H1 (cell line): Measurements from ENCODE around the gene TLL2. TPM values are rescaled to one million over a fixed set of nuclear protein-coding genes. Genes with fewer than 3 reads are reported as not detected.

ENCODE experiments used
- CTCF ChIA-PET: fragments of 300-600 bp; sonication (Branson Sonifier 250); formaldehyde crosslinking; loops from one replicate; lab custom pipeline; 2021; ENCODE audit not compliant: partially characterized antibody; lab: Charles Lee
- POLR2A ChIA-PET: fragments of 300-600 bp; sonication (Branson Sonifier 250); formaldehyde crosslinking; loops from one replicate; lab custom pipeline; 2021; ENCODE audit warnings: inconsistent platforms; ENCODE audit not compliant: partially characterized antibody; lab: Charles Lee
- DNase-seq, 2 experiments: peaks; one replicate each; pipeline versions ENCODE4 v3.0.0 to v3.0.0-alpha.2; 2010 to 2022; ENCODE audit warnings: low spot score in 2 of 2, low read depth in 1 of 2, mixed read lengths in 1 of 2
- FAIRE-seq: peaks from 2 replicates; lab custom pipeline; 2011; peaks lifted over from hg19 to GRCh38; lab: Jason Lieb, UNC
- H2AFZ ChIP-seq: 2 replicates; pipeline ENCODE4 v1.8.1; 2012; ENCODE audit warnings: low read length, inconsistent platforms
- H2AK5ac ChIP-seq: 2 replicates; pipeline ENCODE4 v1.6.1; 2013; ENCODE audit warnings: low read depth, low read length
- H2BK120ac ChIP-seq: replicated peaks from 2 replicates; pipeline ENCODE3; 2013; ENCODE audit warnings: low read depth, low read length, inconsistent platforms
- H2BK12ac ChIP-seq: 2 replicates; pipeline ENCODE4 v1.6.1; 2013; ENCODE audit warnings: low read depth, low read length
- H2BK15ac ChIP-seq: 2 replicates; pipeline ENCODE4 v1.6.1; 2013; ENCODE audit warnings: low read length
- H2BK20ac ChIP-seq: 2 replicates; pipeline ENCODE4 v1.6.1; 2013; ENCODE audit warnings: low read length
- H2BK5ac ChIP-seq: 2 replicates; pipeline ENCODE4 v1.6.1; 2013; ENCODE audit warnings: low read depth, low read length
- H3K14ac ChIP-seq: 2 replicates; pipeline ENCODE4 v1.6.1; 2013; ENCODE audit warnings: inconsistent platforms; ENCODE audit not compliant: insufficient read length
- H3K18ac ChIP-seq: 2 replicates; pipeline ENCODE4 v1.6.1; 2013; ENCODE audit warnings: low read length; ENCODE audit errors: extremely low read depth
- H3K23ac ChIP-seq: 2 replicates; pipeline ENCODE4 v1.6.1; 2013; ENCODE audit warnings: inconsistent platforms; ENCODE audit not compliant: insufficient read length
- H3K23me2 ChIP-seq: 2 replicates; pipeline ENCODE4 v1.6.1; 2013; ENCODE audit warnings: low read depth, low read length
- H3K27ac ChIP-seq: 2 replicates; pipeline ENCODE4 v1.6.1; 2011; ENCODE audit warnings: low read depth, low read length, inconsistent platforms
- H3K27me3 ChIP-seq, 4 experiments: replicated peaks in 1 of 4; 1 replicate in 1 of 4; 2 replicates in 3 of 4; pipeline versions ENCODE4 v1.6.1 to v1.8.1; 2011 to 2013; ENCODE audit warnings: low read length in 3 of 4, mild to moderate bottlenecking in 3 of 4, inconsistent platforms in 2 of 4, mixed read lengths in 2 of 4, moderate library complexity in 1 of 4; ENCODE audit not compliant: control insufficient read depth in 3 of 4, insufficient read depth in 3 of 4; ENCODE audit errors: extremely low read depth in 1 of 4
- H3K36me3 ChIP-seq, 4 experiments: 2 replicates each; pipeline versions ENCODE4 v1.6.1 to v1.8.1; 2011 to 2013; ENCODE audit warnings: mild to moderate bottlenecking in 4 of 4, low read length in 3 of 4, moderate library complexity in 2 of 4, control low read depth in 1 of 4, inconsistent platforms in 1 of 4; ENCODE audit not compliant: insufficient read depth in 4 of 4, control insufficient read depth in 2 of 4
- H3K4ac ChIP-seq: replicated peaks from 2 replicates; pipeline ENCODE3; 2013; ENCODE audit warnings: low read length, low read depth, mixed read lengths, inconsistent platforms; ENCODE audit not compliant: insufficient read length
- H3K4me1 ChIP-seq, 4 experiments: replicated peaks in 1 of 4; 1 replicate in 1 of 4; 2 replicates in 3 of 4; pipeline versions ENCODE4 v1.6.1 to v1.8.1; 2011 to 2013; ENCODE audit warnings: low read length in 3 of 4, inconsistent platforms in 2 of 4, mixed read lengths in 1 of 4; ENCODE audit not compliant: insufficient read depth in 4 of 4, control insufficient read depth in 3 of 4
- H3K4me2 ChIP-seq, 2 experiments: 2 replicates each; pipeline versions ENCODE4 v1.6.1 to v1.8.1; 2011 to 2013; ENCODE audit warnings: low read depth in 2 of 2, low read length in 2 of 2, control low read depth in 1 of 2, inconsistent platforms in 1 of 2, mild to moderate bottlenecking in 1 of 2; ENCODE audit not compliant: insufficient read depth in 1 of 2
- H3K4me3 ChIP-seq, 4 experiments: fragments of 200-600, 300-600 bp in 1 of 4; sonication (generic), shearing (Covaris generic), sonication (Bioruptor Twin) in 1 of 4; 2 replicates each; pipeline versions ENCODE4 v1.5.1 to v1.8.1; 2011 to 2016; ENCODE audit warnings: low read length in 4 of 4, low read depth in 3 of 4, control low read depth in 2 of 4, inconsistent platforms in 2 of 4, mild to moderate bottlenecking in 2 of 4, mixed read lengths in 1 of 4, moderate library complexity in 1 of 4; ENCODE audit not compliant: insufficient read depth in 2 of 4; ENCODE audit errors: extremely low read depth in 1 of 4
- H3K56ac ChIP-seq: replicated peaks from 2 replicates; pipeline ENCODE3; 2013; ENCODE audit warnings: low read depth, mild to moderate bottlenecking, mixed read lengths, low read length, inconsistent platforms; ENCODE audit not compliant: insufficient read length
- H3K79me1 ChIP-seq: 2 replicates; pipeline ENCODE4 v1.6.1; 2013; ENCODE audit warnings: low read depth, low read length, control low read depth
- H3K79me2 ChIP-seq, 2 experiments: 2 replicates each; pipeline versions ENCODE4 v1.6.1 to v1.8.1; 2012 to 2013; ENCODE audit warnings: low read length in 2 of 2, mild to moderate bottlenecking in 2 of 2, inconsistent platforms in 1 of 2; ENCODE audit not compliant: insufficient read depth in 2 of 2, control insufficient read depth in 1 of 2
- H3K9ac ChIP-seq, 4 experiments: replicated peaks in 1 of 4; 1 replicate in 1 of 4; 2 replicates in 3 of 4; pipeline versions ENCODE4 v1.6.1 to v1.8.1; 2011 to 2013; ENCODE audit warnings: low read depth in 3 of 4, low read length in 3 of 4, control low read depth in 2 of 4, mild to moderate bottlenecking in 2 of 4, moderate library complexity in 2 of 4, inconsistent platforms in 1 of 4; ENCODE audit errors: extremely low read depth in 1 of 4
- H3K9me3 ChIP-seq, 2 experiments: 2 replicates each; pipeline versions ENCODE4 v1.6.1 to v1.8.1; 2012 to 2013; ENCODE audit warnings: mild to moderate bottlenecking in 2 of 2, moderate library complexity in 2 of 2, control low read depth in 1 of 2, inconsistent platforms in 1 of 2, low read depth in 1 of 2, low read length in 1 of 2, mixed read lengths in 1 of 2; ENCODE audit not compliant: insufficient read depth in 2 of 2
- H4K20me1 ChIP-seq, 2 experiments: replicated peaks in 1 of 2; 2 replicates each; pipeline versions ENCODE3 to v1.8.1; 2011 to 2013; ENCODE audit warnings: inconsistent platforms in 2 of 2, low read length in 2 of 2, mild to moderate bottlenecking in 1 of 2; ENCODE audit not compliant: insufficient read depth in 2 of 2, control insufficient read depth in 1 of 2
- H4K5ac ChIP-seq: 2 replicates; pipeline ENCODE4 v1.6.1; 2013; ENCODE audit warnings: low read length, low read depth, mixed read lengths, inconsistent platforms; ENCODE audit not compliant: insufficient read length
- H4K8ac ChIP-seq: 2 replicates; pipeline ENCODE4 v1.8.0; 2013; ENCODE audit warnings: mild to moderate bottlenecking, moderate library complexity, low read length, inconsistent platforms; ENCODE audit not compliant: insufficient read depth; ENCODE audit errors: extremely low read depth
- H4K91ac ChIP-seq: replicated peaks from 2 replicates; pipeline ENCODE3; 2013; ENCODE audit warnings: low read length, mixed read lengths, inconsistent platforms; ENCODE audit not compliant: insufficient read length
- CHD2 ChIP-seq: IDR thresholded peaks from 2 replicates; pipeline ENCODE4 v1.6.1; 2012; ENCODE audit warnings: low read length, improper control_type of control experiment
- GABPA ChIP-seq: IDR thresholded peaks from 2 replicates; pipeline ENCODE4 v1.6.1; 2011; ENCODE audit warnings: mild to moderate bottlenecking, low read length, moderate library complexity, borderline replicate concordance; ENCODE audit not compliant: insufficient read depth
- HDAC2 ChIP-seq, 2 experiments: fragments of 300-600 bp in 1 of 2; sonication (generic) in 1 of 2; IDR thresholded peaks; 2 replicates each; pipeline ENCODE4 v1.6.1; 2011 to 2012; ENCODE audit warnings: low read depth in 2 of 2, low read length in 2 of 2, mild to moderate bottlenecking in 2 of 2, moderate library complexity in 2 of 2, borderline replicate concordance in 1 of 2, inconsistent platforms in 1 of 2
- KDM1A ChIP-seq: fragments of 200-600, 300-600 bp; sonication (generic); IDR thresholded peaks from 2 replicates; pipeline ENCODE4 v1.7.1; 2016; ENCODE audit warnings: mild to moderate bottlenecking, low read length, borderline replicate concordance
- POU5F1 ChIP-seq: IDR thresholded peaks from 2 replicates; pipeline ENCODE4 v1.6.1; 2011; ENCODE audit warnings: low read depth, mild to moderate bottlenecking, low read length, moderate library complexity
- RNF2 ChIP-seq: fragments of 200-900, 300-1000 bp; sonication (generic); IDR thresholded peaks from 2 replicates; pipeline ENCODE4 v1.7.1; 2016; ENCODE audit warnings: borderline replicate concordance, low read depth, mild to moderate bottlenecking, antibody characterized with exemption, low read length; ENCODE audit not compliant: poor library complexity, severe bottlenecking; ENCODE audit errors: missing control alignments
- TAF7 ChIP-seq: optimal IDR thresholded peaks from 2 replicates; pipeline ENCODE3; 2011; ENCODE audit warnings: low read depth, mild to moderate bottlenecking, inconsistent platforms, low read length, moderate library complexity, borderline replicate concordance
- WGBS, 2 experiments: shearing (Covaris generic) in 1 of 2; methylation state at CpG; one replicate each; pipeline versions ENCODE4 v1.1.6 to v1.1.7; 2013 to 2015; ENCODE audit warnings: low lambda C conversion rate in 2 of 2, mixed read lengths in 2 of 2, inconsistent platforms in 1 of 2, low coverage in 1 of 2, missing lambda C conversion rate in 1 of 2; ENCODE audit not compliant: insufficient replicate concordance in 2 of 2, insufficient coverage in 1 of 2, insufficient read length in 1 of 2; ENCODE audit errors: extremely low coverage in 1 of 2, missing lambda C conversion rate in 1 of 2; 5-methylcytosine and 5-hydroxymethylcytosine counted together
- polyA plus RNA-seq, 7 experiments: library from polyadenylated mRNA; depleted of rRNA in 3 of 7; stranded (reverse) in 5 of 7; unstranded in 2 of 7; fragments of >200 nt in 5 of 7; fragments of 200-250 nt in 2 of 7; gene quantifications; 1 replicate in 5 of 7; 2 replicates in 1 of 7; 4 replicates in 1 of 7; pipeline versions ENCODE4 v1.2.1 to v1.2.3, GENCODE V29; 2011 to 2013; ENCODE audit warnings: missing spikeins in 2 of 7, mixed read lengths in 2 of 7
- total RNA-seq: library from RNA; stranded (reverse); fragmentation: NEBNext Ultra II Directional; extraction: Animal tissue kit (Norgen Biotek cat#: 25700); gene quantifications from 2 replicates; pipeline ENCODE4 v1.2.1, GENCODE V29; 2021

The TLL2 gene
- total and polyA plus RNA-seq, 2 of the 8 experiments (the other 6 are each of a cell fraction or from before 2014, with no cell fraction given): 2.4 to 3.2 TPM

GRCh38 chr10:96389785-96390184 lies 123.9 kb downstream of the TLL2 start:
- Histone ChIP-seq H4K20me1 (peaks cover 0 to 3% of the 10 kb centered on the region in 2 experiments), H4K5ac (no peak overlapping the region), H3K36me3 (no peaks in the 10 kb centered on the region), H3K23ac (no peak overlapping the region), H3K4ac (no peak overlapping the region), H3K9me3 (no peaks in the 10 kb centered on the region), H3K4me2 (no peak overlapping the region), H3K27me3 (no peaks in the 10 kb centered on the region; a peak in 1 of 7 replicates), H3K79me1 (no peaks in the 10 kb centered on the region), H3K14ac (no peak overlapping the region), H2AFZ (no peak overlapping the region)
- POLR2A ChIA-PET: no interaction called here
- no peak for DNase-seq
- TF ChIP-seq RNF2 (no peak), CHD2 (no peak), KDM1A (no peak), GABPA (no peak), TAF7 (no peak), POU5F1 (no peak), HDAC2 (IDR thresholded peaks at IDR 0.05; ENCODE audit: borderline replicate concordance in 1 of 2, low read depth in 2 of 2, low read length in 2 of 2) (no peak)
- TF ChIP-seq, all 59 proteins: peak for 0
- Histone ChIP-seq H2BK12ac (no peak overlapping the region), H3K27ac (no peak overlapping the region), H4K91ac (no peak overlapping the region), H3K23me2 (no peaks in the 10 kb centered on the region), H3K4me3 (no peak overlapping the region), H2BK15ac (no peak overlapping the region), H2AK5ac (no peak overlapping the region), H2BK20ac (no peak overlapping the region), H2BK120ac (no peak overlapping the region), H3K4me1 (no peaks in the 10 kb centered on the region; a peak in 1 of 7 replicates), H4K8ac (no peak overlapping the region; the same call in 1 of the 2 replicates), H3K56ac (no peak overlapping the region), H3K79me2 (no peaks in the 10 kb centered on the region), H2BK5ac (no peak overlapping the region), H3K9ac (no peak overlapping the region), H3K18ac (no peak overlapping the region)
- no peak for FAIRE-seq
- 86% methylated on average over 5 of the region's 5 CpGs; no CpG with 5 or more reads in 1 of the 2 experiments for WGBS, 2 experiments
- CTCF ChIA-PET: interaction anchor here (1.2 to 11.2 kb wide), 3 partner anchors 13 to 120 kb away, joined by 3 to 151 read pairs (median 4); no protein-coding TSS in a partner anchor
